Measurements from ENCODE around the gene CIART. TPM values are rescaled to one million over a fixed set of nuclear protein-coding genes. Genes with fewer than 3 reads are reported as not detected.
A peak's percentile ranks its signal among the peaks of the same experiment; 100 is the strongest.

Gene CIART
- total RNA-seq, 1 experiment from 2014 or later = 3.4 TPM

- peak; percentile 39; the same call in 1 of the 2 replicates for ATAC-seq
- intact Hi-C loops (cut with micrococcal nuclease; ENCODE audit: unreplicated experiment) = no loop called here
- in situ Hi-C loops (cut with HindIII; ENCODE audit: low pct_unique_long_range_greater_than_20kb, low sequenced_read_pairs) = no loop called here
These were observed 19.7 kb upstream of the CIART start for GRCh38 chr1:150262388-150263320.

GRCh38 chr1:150263549-150263948 is 18.8 kb upstream of the CIART start:
- in situ Hi-C loops (cut with HindIII; ENCODE audit: low pct_unique_long_range_greater_than_20kb, low sequenced_read_pairs) = no loop called here
- no peak overlapping the region for H3K27ac ChIP-seq (ENCODE audit: low read length)

More at GRCh38 chr1:150262388-150263320, 19.7 kb upstream of the CIART start:
- Histone ChIP-seq H3K9me3 (ENCODE audit: control insufficient read depth, insufficient read depth, low read depth, low read length) (no peaks in the 10 kb centered on the region), H3K4me1 (ENCODE audit: control insufficient read depth, insufficient read depth, low read length) (peaks cover 6% of the 10 kb centered on the region), H3K4me3 (ENCODE audit: low read depth in 2 of 2, low read length in 2 of 2) (no peak overlapping the region), H3K36me3 (ENCODE audit: control insufficient read depth, insufficient read depth, low read length) (peaks cover 10% of the 10 kb centered on the region), H3K27me3 (ENCODE audit: control insufficient read depth, insufficient read depth, low read length) (no peaks in the 10 kb centered on the region), H3K27ac (ENCODE audit: low read length) (no peak overlapping the region)
- CTCF ChIA-PET = no interaction called here
- no TSS peak for BruUV-seq (replicated peaks)
- TF ChIP-seq CTCF (IDR thresholded peaks at IDR 0.05) (no peak), POLR2AphosphoS5 (IDR thresholded peaks at IDR 0.05; ENCODE audit: low read depth, low read length) (no peak), REST (IDR thresholded peaks at IDR 0.05; ENCODE audit: insufficient read depth in 1 of 2, low read depth in 2 of 2, low read length in 1 of 2) (no peak), TCF7L2 (IDR thresholded peaks at IDR 0.05; ENCODE audit: low read depth, low read length) (no peak), SIN3A (IDR thresholded peaks at IDR 0.05; ENCODE audit: borderline replicate concordance, insufficient read depth, low read depth, low read length) (no peak)
- POLR2A ChIA-PET = interaction anchor here (0.5 to 0.6 kb wide), 2 partner anchors 12 to 272 kb away, joined by 5 read pairs; no protein-coding TSS in a partner anchor
- DNase-seq (ENCODE audit: low read depth, low spot score) = no peak

More at GRCh38 chr1:150263549-150263948, 18.8 kb upstream of the CIART start:
- BruUV-seq (replicated peaks) = no TSS peak
- no peaks in the 10 kb centered on the region for H3K27me3 ChIP-seq (ENCODE audit: control insufficient read depth, insufficient read depth, low read length)
- peak; percentile 60; the same call in 1 of the 2 replicates for TF ChIP-seq POLR2AphosphoS5 (IDR thresholded peaks at IDR 0.05; ENCODE audit: low read depth, low read length)
- TF ChIP-seq CTCF (IDR thresholded peaks at IDR 0.05) = no peak
- TF ChIP-seq REST (IDR thresholded peaks at IDR 0.05; ENCODE audit: insufficient read depth in 1 of 2, low read depth in 2 of 2, low read length in 1 of 2) = no peak
- TF ChIP-seq SIN3A (IDR thresholded peaks at IDR 0.05; ENCODE audit: borderline replicate concordance, insufficient read depth, low read depth, low read length) = no peak
- ChIA-PET POLR2A (no interaction called here), CTCF (no interaction called here)
- H3K36me3 ChIP-seq (ENCODE audit: control insufficient read depth, insufficient read depth, low read length) = peaks cover 14% of the 10 kb centered on the region
- no peaks in the 10 kb centered on the region for H3K9me3 ChIP-seq (ENCODE audit: control insufficient read depth, insufficient read depth, low read depth, low read length)
- no peak overlapping the region for H3K4me3 ChIP-seq (ENCODE audit: low read depth in 2 of 2, low read length in 2 of 2)
- intact Hi-C loops (cut with micrococcal nuclease; ENCODE audit: unreplicated experiment) = no loop called here
- ATAC-seq (no peak; the same call in 1 of the 2 replicates), DNase-seq (ENCODE audit: low read depth, low spot score) (no peak)
- peaks cover 9% of the 10 kb centered on the region for H3K4me1 ChIP-seq (ENCODE audit: control insufficient read depth, insufficient read depth, low read length)

All from Panc1 (cell line).